Hepatocyte (in vitro differentiated cells): ENCODE measurements around the gene COL20A1.

Source experiments
- EZH2phosphoT487 ChIP-seq: fragments of 200-600 bp; sonication (generic); IDR thresholded peaks from one replicate; pipeline ENCODE4 v1.6.1; 2018; ENCODE audit warnings: antibody characterized with exemption, mild to moderate bottlenecking, low read depth, moderate library complexity; ENCODE audit not compliant: unreplicated experiment, severe bottlenecking
- TF ChIP-seq, protein P1 (sequence below): fragments of 200-600 bp; sonication (generic); IDR thresholded peaks from 2 replicates; pipeline ENCODE4 v1.5.1; 2016; ENCODE audit warnings: antibody characterized with exemption, mild to moderate bottlenecking; ENCODE audit not compliant: poor library complexity

GRCh38 chr20:63355781-63356295 lies 62.9 kb downstream of the COL20A1 start:
- TF ChIP-seq, protein P1, sequence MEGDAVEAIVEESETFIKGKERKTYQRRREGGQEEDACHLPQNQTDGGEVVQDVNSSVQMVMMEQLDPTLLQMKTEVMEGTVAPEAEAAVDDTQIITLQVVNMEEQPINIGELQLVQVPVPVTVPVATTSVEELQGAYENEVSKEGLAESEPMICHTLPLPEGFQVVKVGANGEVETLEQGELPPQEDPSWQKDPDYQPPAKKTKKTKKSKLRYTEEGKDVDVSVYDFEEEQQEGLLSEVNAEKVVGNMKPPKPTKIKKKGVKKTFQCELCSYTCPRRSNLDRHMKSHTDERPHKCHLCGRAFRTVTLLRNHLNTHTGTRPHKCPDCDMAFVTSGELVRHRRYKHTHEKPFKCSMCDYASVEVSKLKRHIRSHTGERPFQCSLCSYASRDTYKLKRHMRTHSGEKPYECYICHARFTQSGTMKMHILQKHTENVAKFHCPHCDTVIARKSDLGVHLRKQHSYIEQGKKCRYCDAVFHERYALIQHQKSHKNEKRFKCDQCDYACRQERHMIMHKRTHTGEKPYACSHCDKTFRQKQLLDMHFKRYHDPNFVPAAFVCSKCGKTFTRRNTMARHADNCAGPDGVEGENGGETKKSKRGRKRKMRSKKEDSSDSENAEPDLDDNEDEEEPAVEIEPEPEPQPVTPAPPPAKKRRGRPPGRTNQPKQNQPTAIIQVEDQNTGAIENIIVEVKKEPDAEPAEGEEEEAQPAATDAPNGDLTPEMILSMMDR: no peak
- TF ChIP-seq EZH2phosphoT487: no peak
